OCI-LY3 (cell line): ENCODE results near the gene CNN2.

ENCODE experiments used
- CTCF ChIP-seq: fragments of 200-600, 300-600 bp; sonication (generic); IDR thresholded peaks from 2 replicates; pipeline ENCODE4 v1.5.1; 2014; ENCODE audit warnings: antibody characterized with exemption, low read length, low read depth
- EZH2phosphoT487 ChIP-seq: fragments of 200-600 bp; shearing (Covaris generic); IDR thresholded peaks from 2 replicates; pipeline ENCODE4 v1.6.1; 2018; ENCODE audit warnings: antibody characterized with exemption, mixed run types, low read depth

DNA sequence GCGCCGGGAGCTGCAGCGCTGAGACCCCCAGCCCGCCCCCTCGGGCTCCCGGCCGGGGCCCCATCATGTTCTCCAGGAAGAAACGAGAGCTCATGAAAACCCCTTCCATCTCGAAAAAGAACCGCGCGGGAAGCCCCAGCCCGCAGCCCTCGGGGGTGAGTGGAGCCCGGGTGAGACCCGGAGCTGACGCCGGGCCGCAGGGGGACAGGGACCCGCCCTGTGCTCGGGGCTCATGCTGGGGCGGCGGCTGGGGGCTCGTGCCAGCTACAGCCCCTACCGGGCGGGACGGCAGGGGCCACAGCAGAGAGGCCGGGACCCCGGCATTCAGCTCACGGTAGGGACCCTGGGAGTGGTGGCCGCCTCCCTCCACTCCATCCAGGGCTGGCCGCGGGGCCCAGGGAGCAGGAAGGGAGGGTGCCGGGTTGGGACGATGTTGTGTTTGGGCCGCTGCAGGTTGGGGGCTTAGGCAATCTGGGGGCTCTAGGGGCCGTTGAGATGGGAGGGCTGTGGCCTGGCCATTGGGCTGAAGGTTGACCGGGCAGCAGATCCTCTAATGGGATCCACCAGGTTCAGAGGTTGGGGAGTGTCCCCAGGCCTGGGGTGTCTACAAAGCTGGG lies 41.0 kb downstream of the CNN2 start:
- TF ChIP-seq CTCF (no peak), EZH2phosphoT487 (no peak)
